Activated naive CD8-positive, alpha-beta T cell treated with anti-CD3 and anti-CD28 coated beads, Interleukin-2, amount 10 ng/mL, durations not matched to agents 7 days and 5 days (primary cell): ENCODE measurements around the gene CNST. TPM values are rescaled to one million over a fixed set of nuclear protein-coding genes. Genes with fewer than 3 reads are reported as not detected.
"Not testable (repeated sequence)": the region's sequence is repeated elsewhere in the genome, so short reads cannot be mapped to it uniquely, and the experiment has no call there.

Experiments used
- ATAC-seq: fragments of 150-1000 bp; cut with Tn5 transposase; one replicate; pipeline ENCODE4 v1.10.0; 2021; ENCODE audit warnings: low read depth, moderate library complexity
- POLR2A ChIA-PET: fragments of 350-600 bp; sonication (Branson Sonifier 250); formaldehyde crosslinking; loops from one replicate; lab custom pipeline; 2021; ENCODE audit warnings: antibody characterized with exemption; lab: Charles Lee
- DNase-seq: peaks from one replicate; pipeline ENCODE4 v3.0.0; 2021
- H3K27ac Mint-ChIP-seq: one replicate; pipeline ENCODE4 v1.8.0; 2022; ENCODE audit warnings: mild to moderate bottlenecking, mixed read lengths
- H3K27me3 Mint-ChIP-seq: one replicate; pipeline ENCODE4 v1.8.0; 2022; ENCODE audit warnings: mild to moderate bottlenecking, moderate library complexity, mixed read lengths
- H3K36me3 Mint-ChIP-seq: one replicate; pipeline ENCODE4 v1.8.0; 2021; ENCODE audit warnings: mild to moderate bottlenecking, mixed read lengths
- H3K4me1 Mint-ChIP-seq: one replicate; pipeline ENCODE4 v1.8.0; 2021; ENCODE audit warnings: mixed read lengths
- H3K4me3 Mint-ChIP-seq: one replicate; pipeline ENCODE4 v1.8.0; 2022; ENCODE audit warnings: mild to moderate bottlenecking, moderate library complexity, mixed read lengths
- H3K9me3 Mint-ChIP-seq: one replicate; pipeline ENCODE4 v1.8.0; 2021; ENCODE audit warnings: mixed read lengths
- total RNA-seq, 2 experiments: library from RNA; stranded (reverse); gene quantifications; one replicate each; pipeline ENCODE4 v1.2.3, GENCODE V29; 2021

The CNST gene
- total RNA-seq, 2 experiments from 2014 or later = 36.1 to 36.5 TPM

- ATAC-seq (peak; percentile 5), DNase-seq (no peak)
- Mint-ChIP-seq H3K27me3 (no peaks in the 10 kb centered on the region), H3K4me3 (peak overlapping the region; percentile 98), H3K4me1 (peaks cover 40% of the 10 kb centered on the region), H3K9me3 (no peaks in the 10 kb centered on the region), H3K36me3 (peaks cover 6% of the 10 kb centered on the region), H3K27ac (peak overlapping the region; percentile 96)
- POLR2A ChIA-PET = interaction anchor here (0.6 to 3.2 kb wide), 4 partner anchors 40 to 764 kb away, joined by 3 to 19 read pairs (median 5); partner anchors contain the start of gene SMYD3
These were observed 773 bp downstream of the CNST start for GRCh38 chr1:246566813-246567645.

GRCh38 chr1:246567646-246568235, 1.5 kb downstream of the CNST start:
- ATAC-seq (no peak), DNase-seq (no peak)
- H3K9me3 Mint-ChIP-seq = no peaks in the 10 kb centered on the region
- POLR2A ChIA-PET = interaction anchor here (0.6 to 3.2 kb wide), 3 partner anchors 41 to 245 kb away, joined by 3 to 19 read pairs (median 7); partner anchors contain the start of gene SMYD3
- H3K27me3 Mint-ChIP-seq = no peaks in the 10 kb centered on the region
- H3K4me3 Mint-ChIP-seq = peak overlapping the region; percentile 98
- H3K36me3 Mint-ChIP-seq = peaks cover 6% of the 10 kb centered on the region
- peak overlapping the region; percentile 96 for H3K27ac Mint-ChIP-seq
- peaks cover 41% of the 10 kb centered on the region for H3K4me1 Mint-ChIP-seq

- Mint-ChIP-seq H3K36me3 (peaks cover 8% of the 10 kb centered on the region), H3K9me3 (no peaks in the 10 kb centered on the region), H3K27ac (peak overlapping the region; percentile 97), H3K4me1 (peaks cover 45% of the 10 kb centered on the region), H3K4me3 (peak overlapping the region; percentile 81), H3K27me3 (no peaks in the 10 kb centered on the region)
- DNase-seq (peak; percentile 38), ATAC-seq (peak; percentile 20)
- POLR2A ChIA-PET = interaction anchor here (0.9 to 1.1 kb wide), 2 partner anchors 63 to 156 kb away, joined by 3 read pairs; partner anchors contain the start of gene SMYD3
These were observed 3.3 kb downstream of the CNST start for GRCh38 chr1:246569248-246570238.

- H3K36me3 Mint-ChIP-seq = peaks cover 13% of the 10 kb centered on the region
- POLR2A ChIA-PET, H3K27me3 Mint-ChIP-seq, DNase-seq, H3K9me3 Mint-ChIP-seq, ATAC-seq: not testable (repeated sequence)
- peaks cover 44% of the 10 kb centered on the region for H3K4me1 Mint-ChIP-seq
- H3K4me3 Mint-ChIP-seq = peak overlapping the region; percentile 55
- peak overlapping the region; percentile 97 for H3K27ac Mint-ChIP-seq
These were observed 5.1 kb downstream of the CNST start for GRCh38 chr1:246571309-246571708.

- Mint-ChIP-seq H3K4me3 (no peak overlapping the region), H3K4me1 (peaks cover 45% of the 10 kb centered on the region), H3K27me3 (no peaks in the 10 kb centered on the region), H3K9me3 (peaks cover 1% of the 10 kb centered on the region), H3K27ac (no peak overlapping the region), H3K36me3 (peaks cover 13% of the 10 kb centered on the region)
- POLR2A ChIA-PET = no interaction called here
- ATAC-seq (no peak), DNase-seq (no peak)
These were observed 5.7 kb downstream of the CNST start for GRCh38 chr1:246571953-246572352.

GRCh38 chr1:246572785-246573184, 6.5 kb downstream of the CNST start:
- no peak for ATAC-seq
- H3K27ac Mint-ChIP-seq = peak overlapping the region; percentile 43

GRCh38 chr1:246573491-246573890, 7.2 kb downstream of the CNST start:
- H3K27me3 Mint-ChIP-seq = no peaks in the 10 kb centered on the region
- no peak overlapping the region for H3K4me3 Mint-ChIP-seq
- H3K36me3 Mint-ChIP-seq = peaks cover 17% of the 10 kb centered on the region
- no peak for ATAC-seq
- POLR2A ChIA-PET = no interaction called here
- DNase-seq = no peak
- peaks cover 1% of the 10 kb centered on the region for H3K9me3 Mint-ChIP-seq
- peak overlapping the region; percentile 22 for H3K27ac Mint-ChIP-seq
- peaks cover 46% of the 10 kb centered on the region for H3K4me1 Mint-ChIP-seq

More at GRCh38 chr1:246572785-246573184, 6.5 kb downstream of the CNST start:
- Mint-ChIP-seq H3K9me3 (peaks cover 1% of the 10 kb centered on the region), H3K4me1 (peaks cover 48% of the 10 kb centered on the region), H3K4me3 (peak overlapping the region; percentile 53), H3K36me3 (peaks cover 14% of the 10 kb centered on the region), H3K27me3 (no peaks in the 10 kb centered on the region)
- DNase-seq = no peak
- POLR2A ChIA-PET = no interaction called here

- Mint-ChIP-seq H3K36me3 (peaks cover 19% of the 10 kb centered on the region), H3K9me3 (peaks cover 1% of the 10 kb centered on the region), H3K27me3 (no peaks in the 10 kb centered on the region), H3K4me3 (no peak overlapping the region), H3K4me1 (peaks cover 35% of the 10 kb centered on the region), H3K27ac (no peak overlapping the region)
- DNase-seq = no peak
- POLR2A ChIA-PET = no interaction called here
- ATAC-seq = no peak
These were observed 10.4 kb downstream of the CNST start for GRCh38 chr1:246576709-246577032.

GRCh38 chr1:246577082-246577719, 10.9 kb downstream of the CNST start:
- ATAC-seq (no peak), DNase-seq (no peak)
- Mint-ChIP-seq H3K27me3 (no peaks in the 10 kb centered on the region), H3K4me1 (peaks cover 34% of the 10 kb centered on the region), H3K4me3 (peak overlapping the region; percentile 44), H3K27ac (peak overlapping the region; percentile 37), H3K9me3 (peaks cover 1% of the 10 kb centered on the region), H3K36me3 (peaks cover 21% of the 10 kb centered on the region)
- POLR2A ChIA-PET = no interaction called here

- POLR2A ChIA-PET = interaction anchor here (0.6 kb wide), 1 partner anchor 568 kb away, joined by 3 read pairs; no protein-coding TSS in a partner anchor
- peak overlapping the region; percentile 12 for H3K27ac Mint-ChIP-seq
- no peak for DNase-seq
- no peaks in the 10 kb centered on the region for H3K27me3 Mint-ChIP-seq
- peaks cover 1% of the 10 kb centered on the region for H3K9me3 Mint-ChIP-seq
- H3K4me1 Mint-ChIP-seq = peaks cover 35% of the 10 kb centered on the region
- H3K36me3 Mint-ChIP-seq = peaks cover 21% of the 10 kb centered on the region
- H3K4me3 Mint-ChIP-seq = peak overlapping the region; percentile 10
- no peak for ATAC-seq
These were observed 11.5 kb downstream of the CNST start for GRCh38 chr1:246577720-246578106.

- H3K4me1 Mint-ChIP-seq = peaks cover 30% of the 10 kb centered on the region
- H3K4me3 Mint-ChIP-seq = no peak overlapping the region
- no peak for ATAC-seq
- peaks cover 1% of the 10 kb centered on the region for H3K9me3 Mint-ChIP-seq
- POLR2A ChIA-PET = no interaction called here
- H3K36me3 Mint-ChIP-seq = peaks cover 24% of the 10 kb centered on the region
- no peak overlapping the region for H3K27ac Mint-ChIP-seq
- no peak for DNase-seq
- no peaks in the 10 kb centered on the region for H3K27me3 Mint-ChIP-seq
These were observed 13.6 kb downstream of the CNST start for GRCh38 chr1:246579818-246580217.

- DNase-seq (no peak), ATAC-seq (no peak)
- Mint-ChIP-seq H3K4me1 (peaks cover 25% of the 10 kb centered on the region), H3K9me3 (no peaks in the 10 kb centered on the region), H3K27ac (no peak overlapping the region), H3K4me3 (no peak overlapping the region), H3K36me3 (peaks cover 17% of the 10 kb centered on the region), H3K27me3 (no peaks in the 10 kb centered on the region)
- POLR2A ChIA-PET = no interaction called here
These were observed 14.5 kb downstream of the CNST start for GRCh38 chr1:246580497-246581370.
